Immature natural killer cell (primary cell): Measurements from ENCODE around the gene COL12A1. TPM values are rescaled to one million over a fixed set of nuclear protein-coding genes. Genes with fewer than 3 reads are reported as not detected.

Experiments
- DNase-seq, 3 donors: peaks; one replicate each; pipeline ENCODE4 v3.0.0; 2022; ENCODE audit warnings: mixed read lengths in 1 of 3
- H3K27ac Mint-ChIP-seq, 6 donors: one replicate each; pipeline ENCODE4 v1.8.0; 2020; ENCODE audit warnings: mixed read lengths in 6 of 6, mild to moderate bottlenecking in 5 of 6, inconsistent platforms in 4 of 6, moderate library complexity in 3 of 6
- H3K27me3 Mint-ChIP-seq, 3 donors: one replicate each; pipeline ENCODE4 v1.8.0; 2020 to 2021; ENCODE audit warnings: low read depth in 3 of 3, mild to moderate bottlenecking in 3 of 3, mixed read lengths in 3 of 3, moderate library complexity in 3 of 3, inconsistent platforms in 1 of 3
- H3K36me3 Mint-ChIP-seq, 3 donors: one replicate each; pipeline ENCODE4 v1.8.0; 2020; ENCODE audit warnings: mixed read lengths in 3 of 3, inconsistent platforms in 2 of 3, mild to moderate bottlenecking in 2 of 3
- H3K4me1 Mint-ChIP-seq, 2 donors: one replicate each; pipeline ENCODE4 v1.8.0; 2020; ENCODE audit warnings: inconsistent platforms in 2 of 2, mild to moderate bottlenecking in 2 of 2, mixed read lengths in 2 of 2, moderate library complexity in 1 of 2
- H3K4me3 Mint-ChIP-seq, 5 donors: one replicate each; pipeline ENCODE4 v1.8.0; 2020; ENCODE audit warnings: mild to moderate bottlenecking in 5 of 5, mixed read lengths in 5 of 5, inconsistent platforms in 3 of 5, moderate library complexity in 3 of 5
- H3K9me3 Mint-ChIP-seq, 6 donors: one replicate each; pipeline ENCODE4 v1.8.0; 2020; ENCODE audit warnings: mild to moderate bottlenecking in 6 of 6, mixed read lengths in 6 of 6, inconsistent platforms in 4 of 6, moderate library complexity in 3 of 6
- polyA plus RNA-seq, 3 donors: library from polyadenylated mRNA; unstranded; fragments of 300-500 nt; fragmentation: Illumina TruSeq; gene quantifications; one replicate each; pipeline ENCODE4 v1.2.3, GENCODE V29; 2021

COL12A1 gene
- polyA plus RNA-seq, 3 donors from 2014 or later = not detected

GRCh38 chr6:75130784-75131183 is 75.1 kb downstream of the COL12A1 start:
- DNase-seq = no peak
- H3K27me3 Mint-ChIP-seq = peaks cover 0 to 2% (median 0%) of the 10 kb centered on the region in 3 donors
- H3K36me3 Mint-ChIP-seq = no peaks in the 10 kb centered on the region
- H3K4me1 Mint-ChIP-seq = no peaks in the 10 kb centered on the region
- H3K4me3 Mint-ChIP-seq = no peak overlapping the region
- H3K27ac Mint-ChIP-seq = no peak overlapping the region
- peaks cover 0 to 5% (median 1%) of the 10 kb centered on the region in 6 donors for H3K9me3 Mint-ChIP-seq

- Mint-ChIP-seq H3K27me3 (no peaks in the 10 kb centered on the region), H3K4me3 (no peak overlapping the region), H3K27ac (no peak overlapping the region), H3K36me3 (no peaks in the 10 kb centered on the region), H3K4me1 (no peaks in the 10 kb centered on the region), H3K9me3 (peaks cover 0 to 5% (median under 1%) of the 10 kb centered on the region in 6 donors)
- DNase-seq = no peak
Measured at GRCh38 chr6:75128878-75129570, 76.8 kb downstream of the COL12A1 start.

DNA sequence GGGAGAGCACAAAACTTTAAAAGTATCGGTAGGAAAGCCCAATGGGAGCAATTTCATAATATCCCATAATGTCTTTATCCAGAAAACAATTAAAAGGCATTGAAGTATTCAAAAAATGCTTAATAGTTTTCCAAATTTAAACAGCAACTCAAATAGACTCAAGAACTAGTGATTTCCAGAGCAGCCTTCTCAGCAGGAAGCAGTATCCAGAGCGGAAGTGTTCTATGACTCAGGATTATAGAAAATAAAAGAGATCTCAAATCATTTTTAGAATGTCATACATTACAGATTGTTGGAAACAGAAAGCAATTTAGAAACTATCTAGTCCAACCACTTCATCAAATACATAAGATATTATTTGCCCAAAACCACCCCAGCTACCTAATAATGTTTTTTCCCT is 79.3 kb downstream of the COL12A1 start:
- no peak for DNase-seq
- Mint-ChIP-seq H3K36me3 (no peaks in the 10 kb centered on the region), H3K27me3 (no peaks in the 10 kb centered on the region), H3K9me3 (peaks cover 0 to 5% (median 0%) of the 10 kb centered on the region in 6 donors), H3K4me1 (no peaks in the 10 kb centered on the region), H3K4me3 (no peak overlapping the region), H3K27ac (no peak overlapping the region)

DNA sequence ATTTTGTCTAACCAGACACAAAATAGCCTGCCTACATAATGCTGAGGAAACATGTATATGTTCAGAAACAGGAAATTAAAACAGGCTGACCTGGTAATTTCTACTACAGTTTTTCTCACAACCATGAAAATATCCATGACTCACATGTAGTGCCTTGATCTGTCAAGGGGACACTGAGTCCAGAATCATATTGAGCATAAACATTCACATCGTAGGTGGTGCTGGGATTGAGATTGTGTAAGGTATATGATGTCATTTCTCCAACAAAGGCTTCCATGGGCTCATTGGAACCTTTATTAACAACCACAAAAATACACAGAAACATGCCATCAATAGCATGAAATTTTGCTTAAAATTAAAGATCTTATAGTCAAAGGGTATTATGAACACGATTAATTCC is 80.9 kb downstream of the COL12A1 start:
- Mint-ChIP-seq H3K4me3 (no peak overlapping the region), H3K9me3 (peaks cover 0 to 2% (median 0%) of the 10 kb centered on the region in 6 donors), H3K27me3 (no peaks in the 10 kb centered on the region), H3K27ac (no peak overlapping the region), H3K36me3 (no peaks in the 10 kb centered on the region), H3K4me1 (no peaks in the 10 kb centered on the region)
- no peak for DNase-seq

GRCh38 chr6:75124085-75124484 is 81.8 kb downstream of the COL12A1 start:
- Mint-ChIP-seq H3K36me3 (no peaks in the 10 kb centered on the region), H3K27me3 (no peaks in the 10 kb centered on the region), H3K9me3 (peaks cover 0 to 2% (median 0%) of the 10 kb centered on the region in 6 donors), H3K27ac (no peak overlapping the region), H3K4me1 (no peaks in the 10 kb centered on the region), H3K4me3 (no peak overlapping the region)
- DNase-seq = no peak

- Mint-ChIP-seq H3K4me3 (no peak overlapping the region), H3K27ac (no peak overlapping the region)
- DNase-seq = no peak
Measured at GRCh38 chr6:75118925-75119515, 86.8 kb downstream of the COL12A1 start.

DNA sequence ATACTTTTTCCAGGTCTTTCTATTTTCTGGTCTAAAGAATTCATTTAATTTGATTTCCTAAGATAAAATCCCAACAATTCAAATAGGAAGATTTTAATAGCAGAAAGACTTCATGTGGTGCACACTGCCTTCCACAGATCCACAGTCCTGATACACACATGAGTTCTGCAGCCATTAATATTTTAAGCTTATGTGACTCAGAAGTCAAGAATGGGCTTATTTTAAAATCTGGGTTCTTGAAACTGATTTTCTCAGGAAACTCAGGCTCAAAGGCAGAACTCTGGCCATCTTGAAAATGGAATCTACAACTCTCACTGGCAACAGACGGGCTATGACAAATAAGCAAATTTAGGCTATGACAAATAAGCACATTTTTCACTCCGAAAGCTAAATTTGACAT is 88.2 kb downstream of the COL12A1 start:
- Mint-ChIP-seq H3K9me3 (peaks cover 0 to 3% (median 0%) of the 10 kb centered on the region in 6 donors), H3K4me1 (no peaks in the 10 kb centered on the region), H3K27me3 (no peaks in the 10 kb centered on the region), H3K4me3 (no peak overlapping the region), H3K36me3 (no peaks in the 10 kb centered on the region), H3K27ac (no peak overlapping the region)
- no peak for DNase-seq

More at GRCh38 chr6:75118925-75119515, 86.8 kb downstream of the COL12A1 start:
- Mint-ChIP-seq H3K4me1 (no peaks in the 10 kb centered on the region), H3K27me3 (no peaks in the 10 kb centered on the region), H3K36me3 (no peaks in the 10 kb centered on the region), H3K9me3 (peaks cover 0 to 2% (median 0%) of the 10 kb centered on the region in 6 donors)

- DNase-seq = no peak
- Mint-ChIP-seq H3K4me3 (no peak overlapping the region), H3K4me1 (no peaks in the 10 kb centered on the region), H3K27ac (no peak overlapping the region), H3K36me3 (no peaks in the 10 kb centered on the region), H3K27me3 (peaks cover 0 to 2% (median 0%) of the 10 kb centered on the region in 3 donors), H3K9me3 (peaks cover 0 to 3% (median 0%) of the 10 kb centered on the region in 6 donors)
Measured at GRCh38 chr6:75116946-75117345, 88.9 kb downstream of the COL12A1 start.

- Mint-ChIP-seq H3K4me3 (no peak overlapping the region), H3K4me1 (no peaks in the 10 kb centered on the region), H3K9me3 (peaks cover 0 to 6% (median 0%) of the 10 kb centered on the region in 6 donors), H3K36me3 (no peaks in the 10 kb centered on the region), H3K27ac (no peak overlapping the region), H3K27me3 (peaks cover 0 to 2% (median 0%) of the 10 kb centered on the region in 3 donors)
- DNase-seq = no peak
Measured at GRCh38 chr6:75115481-75115880, 90.4 kb downstream of the COL12A1 start.

DNA sequence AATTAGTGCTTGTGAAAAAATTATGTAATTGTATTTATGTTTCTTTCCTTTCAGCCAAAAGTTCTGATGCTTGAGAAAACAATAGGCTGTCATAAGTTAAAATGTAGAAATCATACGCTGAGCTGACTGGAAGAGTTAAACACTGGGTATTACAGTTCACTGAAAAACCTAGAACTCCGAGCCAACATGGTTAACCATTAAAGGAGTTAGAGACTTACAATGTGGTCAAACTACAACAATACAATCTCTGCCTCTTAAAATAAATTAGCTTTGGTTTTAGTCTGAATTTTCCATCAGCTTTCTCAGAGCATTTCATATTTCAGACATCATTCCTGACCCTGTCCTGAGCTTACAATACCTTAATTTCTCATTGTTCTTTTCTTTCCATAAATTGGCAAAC is 91.0 kb downstream of the COL12A1 start:
- H3K4me1 Mint-ChIP-seq = no peaks in the 10 kb centered on the region
- H3K9me3 Mint-ChIP-seq = peaks cover 0 to 7% (median 0%) of the 10 kb centered on the region in 6 donors
- no peak for DNase-seq
- H3K27ac Mint-ChIP-seq = no peak overlapping the region
- H3K4me3 Mint-ChIP-seq = no peak overlapping the region
- H3K27me3 Mint-ChIP-seq = peaks cover 0 to 2% (median 0%) of the 10 kb centered on the region in 3 donors
- no peaks in the 10 kb centered on the region for H3K36me3 Mint-ChIP-seq

GRCh38 chr6:75114195-75114594 is 91.7 kb downstream of the COL12A1 start:
- DNase-seq = no peak
- no peak overlapping the region for H3K27ac Mint-ChIP-seq
- H3K9me3 Mint-ChIP-seq = peaks cover 0 to 7% (median 0%) of the 10 kb centered on the region in 6 donors
- H3K27me3 Mint-ChIP-seq = peaks cover 0 to 2% (median 0%) of the 10 kb centered on the region in 3 donors
- H3K4me3 Mint-ChIP-seq = no peak overlapping the region
- no peaks in the 10 kb centered on the region for H3K4me1 Mint-ChIP-seq
- H3K36me3 Mint-ChIP-seq = no peaks in the 10 kb centered on the region

DNA sequence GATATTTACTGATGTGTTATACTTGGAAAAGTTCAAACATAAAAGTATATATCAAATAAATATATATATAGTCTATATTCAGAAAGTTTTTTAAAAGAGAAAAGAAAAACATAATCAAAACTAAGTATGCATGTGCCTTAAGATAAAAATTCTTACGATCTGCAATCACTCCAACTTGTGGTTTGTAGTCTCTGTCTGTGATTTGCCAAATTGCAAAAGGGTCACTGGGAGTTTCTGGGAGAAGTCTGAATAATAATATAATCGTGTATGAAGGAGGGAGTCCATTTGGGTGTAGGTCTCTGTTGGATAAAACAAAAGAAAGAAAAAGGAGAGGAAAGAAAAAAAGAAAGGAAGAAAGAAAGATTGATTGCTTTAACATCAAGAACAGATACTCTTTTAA is 92.4 kb downstream of the COL12A1 start:
- Mint-ChIP-seq H3K27me3 (peaks cover 0 to 2% (median 0%) of the 10 kb centered on the region in 3 donors), H3K36me3 (no peaks in the 10 kb centered on the region), H3K4me3 (no peak overlapping the region), H3K9me3 (peaks cover 0 to 7% (median 0%) of the 10 kb centered on the region in 6 donors), H3K4me1 (no peaks in the 10 kb centered on the region), H3K27ac (no peak overlapping the region)
- DNase-seq = no peak

DNA sequence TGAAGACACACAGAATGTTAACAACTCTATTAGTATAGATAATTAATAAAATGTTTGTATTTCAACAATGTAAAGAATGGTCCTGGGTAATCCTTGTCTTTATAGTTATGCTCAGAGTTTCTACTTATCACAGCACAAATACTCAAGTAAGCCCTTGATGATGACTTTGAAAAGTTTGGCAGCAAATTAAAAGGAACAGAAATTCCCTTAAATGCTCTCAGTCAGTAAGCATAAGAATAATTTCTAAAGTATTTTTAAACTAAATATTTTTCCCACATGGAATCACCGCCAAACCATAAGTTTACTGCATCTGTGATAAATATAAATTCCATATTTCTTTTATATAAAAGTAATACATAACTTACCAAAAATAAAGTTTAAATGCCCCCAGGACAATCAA is 96.1 kb downstream of the COL12A1 start:
- no peaks in the 10 kb centered on the region for H3K4me1 Mint-ChIP-seq
- no peaks in the 10 kb centered on the region for H3K36me3 Mint-ChIP-seq
- no peak overlapping the region for H3K27ac Mint-ChIP-seq
- H3K27me3 Mint-ChIP-seq = peaks cover 0 to 2% (median 0%) of the 10 kb centered on the region in 3 donors
- peaks cover 0 to 7% (median 0%) of the 10 kb centered on the region in 6 donors for H3K9me3 Mint-ChIP-seq
- no peak overlapping the region for H3K4me3 Mint-ChIP-seq
- DNase-seq = no peak

GRCh38 chr6:75109022-75109421 is 96.8 kb downstream of the COL12A1 start:
- H3K9me3 Mint-ChIP-seq = peaks cover 0 to 7% (median 0%) of the 10 kb centered on the region in 6 donors
- H3K4me3 Mint-ChIP-seq = no peak overlapping the region
- no peak for DNase-seq
- H3K27me3 Mint-ChIP-seq = peaks cover 0 to 2% (median 0%) of the 10 kb centered on the region in 3 donors
- H3K4me1 Mint-ChIP-seq = no peaks in the 10 kb centered on the region
- no peak overlapping the region for H3K27ac Mint-ChIP-seq
- no peaks in the 10 kb centered on the region for H3K36me3 Mint-ChIP-seq
